Kidney epithelial cell (primary cell): ENCODE measurements around the gene CHI3L1. TPM values are rescaled to one million over a fixed set of nuclear protein-coding genes. Genes with fewer than 3 reads are reported as not detected.

Experiments used
- DNase-seq: peaks from one replicate; pipeline ENCODE4 v3.0.0-alpha.2; 2010; ENCODE audit warnings: low read depth
- H3K27me3 ChIP-seq: 2 replicates; pipeline ENCODE4 v1.6.0; 2011; ENCODE audit warnings: low read length; ENCODE audit not compliant: control insufficient read depth, insufficient read depth
- H3K36me3 ChIP-seq: 2 replicates; pipeline ENCODE4 v1.5.1; 2011; ENCODE audit warnings: low read length; ENCODE audit not compliant: control insufficient read depth, insufficient read depth
- H3K4me3 ChIP-seq: 2 replicates; pipeline ENCODE4 v1.5.1; 2011; ENCODE audit warnings: low read depth, mild to moderate bottlenecking, control low read depth, low read length
- CTCF ChIP-seq: IDR thresholded peaks from 2 replicates; pipeline ENCODE4 v1.5.1; 2011; ENCODE audit warnings: mild to moderate bottlenecking, moderate library complexity, low read length, control low read depth, inconsistent platforms; ENCODE audit not compliant: insufficient read depth, poor library complexity, severe bottlenecking
- total RNA-seq: library from RNA; depleted of rRNA; stranded (reverse); fragments of >200 nt; gene quantifications from 2 replicates; pipeline ENCODE4 v1.2.3, GENCODE V29; 2015

The CHI3L1 gene
- total RNA-seq, 1 donor from 2014 or later: 1.5 TPM

- Histone ChIP-seq H3K27me3 (no peaks in the 10 kb centered on the region), H3K4me3 (no peak overlapping the region), H3K36me3 (no peaks in the 10 kb centered on the region)
- no peak for TF ChIP-seq CTCF
- DNase-seq: no peak
These were observed 26.7 kb downstream of the CHI3L1 start for GRCh38 chr1:203159844-203160243.

GRCh38 chr1:203158960-203159665, 27.4 kb downstream of the CHI3L1 start:
- Histone ChIP-seq H3K27me3 (no peaks in the 10 kb centered on the region), H3K4me3 (no peak overlapping the region), H3K36me3 (no peaks in the 10 kb centered on the region)
- no peak for DNase-seq
- TF ChIP-seq CTCF: no peak

GRCh38 chr1:203158423-203158822, 28.1 kb downstream of the CHI3L1 start:
- no peak overlapping the region for H3K4me3 ChIP-seq
- DNase-seq: no peak
- no peak for TF ChIP-seq CTCF

GRCh38 chr1:203156280-203156679, 30.2 kb downstream of the CHI3L1 start:
- TF ChIP-seq CTCF: no peak
- Histone ChIP-seq H3K4me3 (no peak overlapping the region), H3K36me3 (no peaks in the 10 kb centered on the region), H3K27me3 (no peaks in the 10 kb centered on the region)
- DNase-seq: no peak

More at GRCh38 chr1:203158423-203158822, 28.1 kb downstream of the CHI3L1 start:
- no peaks in the 10 kb centered on the region for H3K27me3 ChIP-seq
- no peaks in the 10 kb centered on the region for H3K36me3 ChIP-seq

- no peaks in the 10 kb centered on the region for H3K36me3 ChIP-seq
- H3K4me3 ChIP-seq: no peak overlapping the region
These were observed 32.3 kb downstream of the CHI3L1 start for GRCh38 chr1:203153989-203154821.

More at GRCh38 chr1:203153989-203154821, 32.3 kb downstream of the CHI3L1 start:
- TF ChIP-seq CTCF: no peak
- no peaks in the 10 kb centered on the region for H3K27me3 ChIP-seq
- no peak for DNase-seq
